PC-9 (cell line): ENCODE data around the gene HHAT.

Source experiments
- EZH2 ChIP-seq: fragments of 200-600 bp; sonication (generic); IDR thresholded peaks from 2 replicates; pipeline ENCODE4 v1.8.0; 2017; ENCODE audit warnings: antibody characterized with exemption, low read depth
- TF ChIP-seq, protein P1 (sequence below): fragments of 200-600 bp; sonication (generic); conservative IDR thresholded peaks from 2 replicates; pipeline ENCODE4 v1.6.1; 2017; ENCODE audit warnings: mixed run types, antibody characterized with exemption, mild to moderate bottlenecking, moderate library complexity

DNA sequence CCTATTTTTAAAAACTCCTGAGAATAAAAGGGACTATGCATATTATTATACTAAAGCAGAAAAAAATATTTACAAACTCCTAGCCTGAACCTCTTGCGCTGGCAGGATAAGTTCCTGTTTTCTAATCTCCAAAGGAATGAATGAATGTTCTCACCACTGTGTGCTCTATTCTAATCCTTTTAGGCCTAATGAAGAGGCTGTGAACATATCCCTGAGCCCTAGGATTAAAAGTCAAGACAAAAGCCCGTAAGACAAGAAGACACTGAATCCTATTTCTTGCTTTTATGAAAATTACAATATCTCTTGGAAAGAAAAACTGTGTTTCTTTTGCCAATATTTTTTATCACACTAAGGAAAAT is 317.5 kb downstream of the HHAT start:
- TF ChIP-seq EZH2: no peak
- TF ChIP-seq, protein P1, sequence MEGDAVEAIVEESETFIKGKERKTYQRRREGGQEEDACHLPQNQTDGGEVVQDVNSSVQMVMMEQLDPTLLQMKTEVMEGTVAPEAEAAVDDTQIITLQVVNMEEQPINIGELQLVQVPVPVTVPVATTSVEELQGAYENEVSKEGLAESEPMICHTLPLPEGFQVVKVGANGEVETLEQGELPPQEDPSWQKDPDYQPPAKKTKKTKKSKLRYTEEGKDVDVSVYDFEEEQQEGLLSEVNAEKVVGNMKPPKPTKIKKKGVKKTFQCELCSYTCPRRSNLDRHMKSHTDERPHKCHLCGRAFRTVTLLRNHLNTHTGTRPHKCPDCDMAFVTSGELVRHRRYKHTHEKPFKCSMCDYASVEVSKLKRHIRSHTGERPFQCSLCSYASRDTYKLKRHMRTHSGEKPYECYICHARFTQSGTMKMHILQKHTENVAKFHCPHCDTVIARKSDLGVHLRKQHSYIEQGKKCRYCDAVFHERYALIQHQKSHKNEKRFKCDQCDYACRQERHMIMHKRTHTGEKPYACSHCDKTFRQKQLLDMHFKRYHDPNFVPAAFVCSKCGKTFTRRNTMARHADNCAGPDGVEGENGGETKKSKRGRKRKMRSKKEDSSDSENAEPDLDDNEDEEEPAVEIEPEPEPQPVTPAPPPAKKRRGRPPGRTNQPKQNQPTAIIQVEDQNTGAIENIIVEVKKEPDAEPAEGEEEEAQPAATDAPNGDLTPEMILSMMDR: no peak
